ENCODE data around the gene C1orf105.
A peak's percentile ranks its signal among the peaks of the same experiment; 100 is the strongest.
"Not testable (repeated sequence)": the region's sequence is repeated elsewhere in the genome, so short reads cannot be mapped to it uniquely, and the experiment has no call there.

The C1orf105 gene

GRCh38 chr1:172494166-172494565 is 73.7 kb downstream of the C1orf105 start:
- peak; percentile 52 for DNase-seq

GRCh38 chr1:172496127-172496526 is 75.6 kb downstream of the C1orf105 start:
- not testable (repeated sequence) for DNase-seq

- no peak for DNase-seq
These were observed 76.2 kb downstream of the C1orf105 start for GRCh38 chr1:172496678-172497077.

GRCh38 chr1:172497230-172497629 is 76.7 kb downstream of the C1orf105 start:
- DNase-seq, result no peak

DNA sequence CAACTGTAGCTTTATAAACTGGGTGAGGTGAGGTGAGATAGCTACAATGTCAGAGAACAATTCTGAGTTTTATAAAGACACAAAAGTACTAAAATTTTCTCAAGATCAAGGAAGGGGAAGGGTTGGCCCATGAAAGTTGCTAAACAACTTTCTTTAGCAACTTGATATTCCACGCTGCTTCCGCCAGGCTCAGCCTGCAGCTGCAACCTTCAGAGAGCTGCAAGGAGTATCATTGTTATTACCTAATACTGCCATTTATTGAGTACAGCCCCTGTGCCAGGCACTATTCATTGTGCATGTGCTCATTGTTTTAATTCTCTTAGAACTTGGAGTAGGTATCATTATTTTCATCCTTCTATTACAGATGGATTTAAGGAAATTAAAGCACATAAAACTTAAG is 78.4 kb downstream of the C1orf105 start:
- DNase-seq, result peak; percentile 81

GRCh38 chr1:172499636-172500141 is 79.2 kb downstream of the C1orf105 start:
- DNase-seq, result peak; percentile 33

GRCh38 chr1:172500207-172500606 is 79.7 kb downstream of the C1orf105 start:
- no peak for DNase-seq

DNA sequence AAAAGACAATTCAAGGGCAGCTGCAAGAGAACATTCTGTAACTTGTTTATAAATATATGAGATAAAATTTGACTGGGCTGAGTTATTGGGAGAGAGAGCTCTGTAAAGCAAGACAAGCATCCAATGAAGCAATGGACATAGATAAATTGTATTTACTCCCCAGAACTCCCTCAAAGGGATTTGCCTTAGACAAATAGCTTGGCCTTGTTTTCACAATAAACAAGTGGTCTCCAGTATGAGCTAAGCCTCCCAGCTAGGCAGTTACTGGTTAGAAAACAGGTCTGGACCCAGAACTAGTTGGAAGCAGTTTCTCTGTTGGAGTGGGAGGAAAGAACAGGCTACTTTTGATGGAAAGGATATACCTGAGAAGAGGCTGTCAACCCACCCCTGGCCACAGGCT is 87.3 kb downstream of the C1orf105 start:
- no peak for DNase-seq

DNA sequence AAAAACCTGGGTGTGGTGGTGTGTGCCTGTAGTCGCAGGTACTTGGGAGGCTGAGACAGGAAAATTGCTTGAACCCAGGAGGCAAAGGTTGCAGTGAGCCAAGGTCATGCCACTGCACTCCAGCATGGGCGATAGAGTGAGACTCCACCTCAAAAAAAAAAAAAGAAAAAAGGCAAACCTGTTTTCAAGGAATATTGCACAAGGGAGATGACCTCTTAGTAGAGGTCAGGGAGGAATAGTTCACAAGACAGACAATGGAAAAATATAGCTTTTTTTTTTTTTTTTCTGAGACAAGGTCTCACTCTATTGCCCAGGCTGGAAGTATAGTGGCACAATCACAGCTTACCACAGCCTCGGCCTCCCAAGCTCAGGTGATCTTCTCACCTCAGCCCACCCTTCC is 90.0 kb downstream of the C1orf105 start:
- no peak for DNase-seq

- DNase-seq, result peak; percentile 52
These were observed 92.1 kb downstream of the C1orf105 start for GRCh38 chr1:172512591-172512990.

- DNase-seq, result no peak
These were observed 93.0 kb downstream of the C1orf105 start for GRCh38 chr1:172513479-172513878.

DNA sequence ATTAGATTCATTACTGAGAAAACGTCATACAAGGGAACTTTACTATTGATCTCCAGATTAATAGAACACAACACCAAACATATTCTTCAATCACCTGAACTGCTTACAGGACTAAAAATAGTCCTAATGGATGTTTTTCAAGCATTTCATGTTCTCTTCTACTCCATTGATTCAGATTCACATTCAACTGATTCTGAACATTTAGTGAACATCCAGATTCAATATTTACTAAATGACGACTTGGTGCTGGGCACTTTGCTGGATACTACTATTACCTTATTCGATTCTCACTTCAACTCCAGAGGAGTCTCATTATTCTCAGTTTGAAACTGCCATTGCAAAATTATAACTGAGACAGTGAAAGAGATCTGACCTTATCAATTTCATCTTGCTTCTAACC is 93.6 kb downstream of the C1orf105 start:
- no peak for DNase-seq

DNA sequence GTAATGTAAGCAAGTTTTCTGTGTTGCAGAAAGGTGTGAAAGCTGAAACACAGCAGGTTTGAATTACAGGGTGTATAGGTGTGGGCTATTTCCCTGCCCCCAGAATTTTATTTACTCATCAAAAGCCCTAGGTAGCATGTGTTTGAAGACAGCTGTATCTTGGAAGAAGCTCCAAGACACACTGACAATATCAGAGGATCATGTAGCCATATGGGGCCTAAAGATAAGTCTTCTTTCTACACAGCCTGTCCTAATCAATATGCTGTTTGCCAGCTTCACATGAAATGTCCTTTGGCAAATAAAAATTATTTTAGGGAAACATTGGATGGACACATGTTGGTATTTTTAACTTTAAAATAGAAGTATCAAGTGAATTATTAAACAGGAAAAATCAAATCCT is 95.0 kb downstream of the C1orf105 start:
- DNase-seq, result no peak

GRCh38 chr1:172515927-172516326 is 95.4 kb downstream of the C1orf105 start:
- DNase-seq, result peak; percentile 80

- no peak for DNase-seq
These were observed 96.6 kb downstream of the C1orf105 start for GRCh38 chr1:172517081-172517480.

GRCh38 chr1:172517545-172517944 is 97.1 kb downstream of the C1orf105 start:
- DNase-seq, result no peak
